ENCODE data around the gene ADCK1. TPM values are rescaled to one million over a fixed set of nuclear protein-coding genes. Genes with fewer than 3 reads are reported as not detected.

Gene ADCK1
- total RNA-seq, 2 experiments from 2014 or later, result 7.5 to 9.6 TPM

DNA sequence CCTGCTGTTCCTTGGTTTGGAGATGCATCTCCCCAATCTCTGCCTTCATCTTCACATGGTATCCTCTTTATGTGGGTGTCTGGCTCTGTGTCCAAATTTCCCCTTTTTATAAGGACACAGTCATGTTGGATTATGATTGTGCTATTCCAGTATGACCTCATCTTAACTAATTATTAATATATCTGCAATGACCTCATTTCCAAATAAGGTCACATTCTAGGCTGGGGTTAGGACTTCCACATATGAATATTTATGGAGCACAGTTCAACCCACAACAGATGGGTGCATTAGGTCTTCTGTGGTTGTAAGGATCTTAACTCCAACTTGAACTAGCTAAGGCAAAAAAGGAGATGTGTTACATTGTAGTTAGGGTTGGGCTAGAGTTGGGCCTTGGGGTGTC, 69.4 kb downstream of the ADCK1 start:
- Histone ChIP-seq H3K79me2 (ENCODE audit: insufficient read depth, low read depth, low read length) (no peaks in the 10 kb centered on the region), H3K36me3 (ENCODE audit: insufficient read depth, low read length) (no peaks in the 10 kb centered on the region; the same call in 1 of the 2 replicates), H4K20me1 (ENCODE audit: insufficient read depth, low read length) (no peaks in the 10 kb centered on the region), H3K27ac (ENCODE audit: low read depth, low read length, poor library complexity, severe bottlenecking) (no peak overlapping the region), H2AFZ (ENCODE audit: low read length) (no peak overlapping the region), H3K9me3 (ENCODE audit: low read length) (no peaks in the 10 kb centered on the region), H3K4me3 (ENCODE audit: low read depth, low read length, poor library complexity, severe bottlenecking) (no peak overlapping the region), H3K4me2 (ENCODE audit: low read length) (no peak overlapping the region), H3K4me1 (ENCODE audit: insufficient read depth, low read length, poor library complexity, severe bottlenecking) (no peaks in the 10 kb centered on the region), H3K9me2 (ENCODE audit: insufficient read depth, low read length) (no peaks in the 10 kb centered on the region)
- intact Hi-C loops (cut with micrococcal nuclease; ENCODE audit: unreplicated experiment), result loop anchor here (10.0 kb wide), 1 partner anchor 695 kb away; no protein-coding TSS in a partner anchor
- BruUV-seq (replicated peaks), result no TSS peak
- POLR2A ChIA-PET, result interaction anchor here (1.2 kb wide), 1 partner anchor 30 kb away, joined by 3 read pairs; no protein-coding TSS in a partner anchor
- DNase-seq (ENCODE audit: low spot score), result no peak
- TF ChIP-seq, protein P1, sequence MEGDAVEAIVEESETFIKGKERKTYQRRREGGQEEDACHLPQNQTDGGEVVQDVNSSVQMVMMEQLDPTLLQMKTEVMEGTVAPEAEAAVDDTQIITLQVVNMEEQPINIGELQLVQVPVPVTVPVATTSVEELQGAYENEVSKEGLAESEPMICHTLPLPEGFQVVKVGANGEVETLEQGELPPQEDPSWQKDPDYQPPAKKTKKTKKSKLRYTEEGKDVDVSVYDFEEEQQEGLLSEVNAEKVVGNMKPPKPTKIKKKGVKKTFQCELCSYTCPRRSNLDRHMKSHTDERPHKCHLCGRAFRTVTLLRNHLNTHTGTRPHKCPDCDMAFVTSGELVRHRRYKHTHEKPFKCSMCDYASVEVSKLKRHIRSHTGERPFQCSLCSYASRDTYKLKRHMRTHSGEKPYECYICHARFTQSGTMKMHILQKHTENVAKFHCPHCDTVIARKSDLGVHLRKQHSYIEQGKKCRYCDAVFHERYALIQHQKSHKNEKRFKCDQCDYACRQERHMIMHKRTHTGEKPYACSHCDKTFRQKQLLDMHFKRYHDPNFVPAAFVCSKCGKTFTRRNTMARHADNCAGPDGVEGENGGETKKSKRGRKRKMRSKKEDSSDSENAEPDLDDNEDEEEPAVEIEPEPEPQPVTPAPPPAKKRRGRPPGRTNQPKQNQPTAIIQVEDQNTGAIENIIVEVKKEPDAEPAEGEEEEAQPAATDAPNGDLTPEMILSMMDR (conservative IDR thresholded peaks at IDR 0.05; ENCODE audit: low read length), result no peak
- no peak for TF ChIP-seq EZH2phosphoT487 (IDR thresholded peaks at IDR 0.05; ENCODE audit: borderline replicate concordance, low read depth, low read length)
- CTCF ChIA-PET (ENCODE audit: unreplicated experiment), result no interaction called here

DNA sequence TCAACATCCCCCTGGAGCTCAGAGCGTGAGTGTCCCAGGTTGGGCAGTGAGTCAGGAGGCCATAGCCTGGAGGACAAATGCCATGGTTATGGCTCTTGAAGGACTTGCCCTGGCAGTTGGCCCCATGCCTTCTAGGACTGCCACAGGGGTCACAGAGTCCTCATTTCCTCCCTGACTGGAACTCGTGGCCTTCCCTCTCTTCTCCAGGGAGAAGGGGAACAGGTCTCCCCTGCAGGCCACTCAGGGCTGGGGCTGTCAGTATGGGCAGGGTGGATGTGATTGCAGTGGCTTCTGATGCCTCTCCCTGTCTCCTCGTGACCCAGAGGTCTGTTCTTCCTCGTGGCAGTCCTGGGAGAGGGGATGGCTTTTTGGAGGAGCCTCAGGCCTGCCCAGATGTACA, 70.7 kb downstream of the ADCK1 start:
- Histone ChIP-seq H2AFZ (ENCODE audit: low read length) (no peak overlapping the region), H3K27ac (ENCODE audit: low read depth, low read length, poor library complexity, severe bottlenecking) (no peak overlapping the region), H4K20me1 (ENCODE audit: insufficient read depth, low read length) (no peaks in the 10 kb centered on the region), H3K4me1 (ENCODE audit: insufficient read depth, low read length, poor library complexity, severe bottlenecking) (no peaks in the 10 kb centered on the region), H3K4me2 (ENCODE audit: low read length) (no peak overlapping the region), H3K79me2 (ENCODE audit: insufficient read depth, low read depth, low read length) (no peaks in the 10 kb centered on the region), H3K9me2 (ENCODE audit: insufficient read depth, low read length) (no peaks in the 10 kb centered on the region), H3K4me3 (ENCODE audit: low read depth, low read length, poor library complexity, severe bottlenecking) (no peak overlapping the region), H3K36me3 (ENCODE audit: insufficient read depth, low read length) (no peaks in the 10 kb centered on the region; the same call in 1 of the 2 replicates), H3K9me3 (ENCODE audit: low read length) (no peaks in the 10 kb centered on the region)
- no peak for DNase-seq (ENCODE audit: low spot score)
- POLR2A ChIA-PET, result interaction anchor here (0.6 to 1.2 kb wide), 2 partner anchors 29 to 91 kb away, joined by 3 to 5 read pairs; no protein-coding TSS in a partner anchor
- intact Hi-C loops (cut with micrococcal nuclease; ENCODE audit: unreplicated experiment), result no loop called here
- no TSS peak for BruUV-seq (replicated peaks)
- TF ChIP-seq, protein P1 (conservative IDR thresholded peaks at IDR 0.05; ENCODE audit: low read length), result no peak
- no peak for TF ChIP-seq EZH2phosphoT487 (IDR thresholded peaks at IDR 0.05; ENCODE audit: borderline replicate concordance, low read depth, low read length)
- CTCF ChIA-PET (ENCODE audit: unreplicated experiment), result no interaction called here

DNA sequence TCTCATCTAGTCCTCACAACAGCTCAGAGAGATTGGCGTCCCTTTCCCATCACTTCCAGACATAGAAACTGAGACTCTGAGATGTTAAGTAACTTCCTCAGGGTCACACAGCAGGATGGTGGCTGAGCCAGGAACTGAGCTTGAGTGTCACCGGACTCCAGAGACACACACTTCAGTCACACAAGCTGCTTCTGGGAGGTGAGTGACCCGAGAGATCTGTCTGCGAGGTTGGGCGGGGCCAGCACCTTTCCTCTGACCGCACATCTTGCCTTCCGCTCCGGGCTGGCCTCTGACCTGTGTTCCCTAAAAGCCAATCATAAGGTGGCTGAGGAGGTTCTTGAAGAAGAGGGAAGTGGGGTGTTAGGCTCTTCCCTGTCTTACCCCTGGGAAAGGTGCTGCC, 72.2 kb downstream of the ADCK1 start:
- Histone ChIP-seq H4K20me1 (ENCODE audit: insufficient read depth, low read length) (no peaks in the 10 kb centered on the region), H3K4me1 (ENCODE audit: insufficient read depth, low read length, poor library complexity, severe bottlenecking) (no peaks in the 10 kb centered on the region), H3K36me3 (ENCODE audit: insufficient read depth, low read length) (no peaks in the 10 kb centered on the region; the same call in 1 of the 2 replicates), H3K79me2 (ENCODE audit: insufficient read depth, low read depth, low read length) (no peaks in the 10 kb centered on the region), H2AFZ (ENCODE audit: low read length) (no peak overlapping the region), H3K9me2 (ENCODE audit: insufficient read depth, low read length) (no peaks in the 10 kb centered on the region), H3K9me3 (ENCODE audit: low read length) (no peaks in the 10 kb centered on the region), H3K4me2 (ENCODE audit: low read length) (no peak overlapping the region), H3K4me3 (ENCODE audit: low read depth, low read length, poor library complexity, severe bottlenecking) (no peak overlapping the region), H3K27ac (ENCODE audit: low read depth, low read length, poor library complexity, severe bottlenecking) (no peak overlapping the region)
- intact Hi-C loops (cut with micrococcal nuclease; ENCODE audit: unreplicated experiment), result no loop called here
- DNase-seq (ENCODE audit: low spot score), result no peak
- BruUV-seq (replicated peaks), result no TSS peak
- no peak for TF ChIP-seq EZH2phosphoT487 (IDR thresholded peaks at IDR 0.05; ENCODE audit: borderline replicate concordance, low read depth, low read length)
- TF ChIP-seq, protein P1 (conservative IDR thresholded peaks at IDR 0.05; ENCODE audit: low read length), result no peak
- POLR2A ChIA-PET, result no interaction called here
- CTCF ChIA-PET (ENCODE audit: unreplicated experiment), result no interaction called here
